Brain microvascular endothelial cell (primary cell): ENCODE measurements around the gene NCBP3.
"Not testable (repeated sequence)": the region's sequence is repeated elsewhere in the genome, so short reads cannot be mapped to it uniquely, and the experiment has no call there.

Source experiments
- DNase-seq: peaks from one replicate; pipeline ENCODE4 v3.0.0-alpha.2; 2020
- H3K27ac ChIP-seq: fragments of 250-450 bp; sonication (Bioruptor Pico); 2 replicates; pipeline ENCODE4 v1.5.1; 2020; ENCODE audit warnings: mild to moderate bottlenecking, moderate library complexity
- H3K27me3 ChIP-seq: fragments of 250-450 bp; sonication (Bioruptor Pico); replicated peaks from 2 replicates; pipeline ENCODE4 v1.5.1; 2020; ENCODE audit warnings: mild to moderate bottlenecking
- H3K36me3 ChIP-seq: fragments of 250-450 bp; sonication (Bioruptor Pico); replicated peaks from 2 replicates; pipeline ENCODE4 v1.5.1; 2020; ENCODE audit warnings: mild to moderate bottlenecking
- H3K4me3 ChIP-seq: 2 replicates; pipeline ENCODE4 v1.5.1; 2011; ENCODE audit warnings: low read depth, mild to moderate bottlenecking, control low read depth, low read length, moderate library complexity
- CTCF ChIP-seq: IDR thresholded peaks from 2 replicates; pipeline ENCODE4 v1.5.1; 2011; ENCODE audit warnings: low read depth, mild to moderate bottlenecking, moderate library complexity, low read length, control low read depth, inconsistent platforms; ENCODE audit errors: missing control alignments
- in situ Hi-C: cut with HindIII; loops from 2 replicates; pipeline ENCODE4 v1.10.0; 2017; ENCODE audit warnings: low sequenced_read_pairs, low pct_ligation_motif_present

NCBP3 gene

DNA sequence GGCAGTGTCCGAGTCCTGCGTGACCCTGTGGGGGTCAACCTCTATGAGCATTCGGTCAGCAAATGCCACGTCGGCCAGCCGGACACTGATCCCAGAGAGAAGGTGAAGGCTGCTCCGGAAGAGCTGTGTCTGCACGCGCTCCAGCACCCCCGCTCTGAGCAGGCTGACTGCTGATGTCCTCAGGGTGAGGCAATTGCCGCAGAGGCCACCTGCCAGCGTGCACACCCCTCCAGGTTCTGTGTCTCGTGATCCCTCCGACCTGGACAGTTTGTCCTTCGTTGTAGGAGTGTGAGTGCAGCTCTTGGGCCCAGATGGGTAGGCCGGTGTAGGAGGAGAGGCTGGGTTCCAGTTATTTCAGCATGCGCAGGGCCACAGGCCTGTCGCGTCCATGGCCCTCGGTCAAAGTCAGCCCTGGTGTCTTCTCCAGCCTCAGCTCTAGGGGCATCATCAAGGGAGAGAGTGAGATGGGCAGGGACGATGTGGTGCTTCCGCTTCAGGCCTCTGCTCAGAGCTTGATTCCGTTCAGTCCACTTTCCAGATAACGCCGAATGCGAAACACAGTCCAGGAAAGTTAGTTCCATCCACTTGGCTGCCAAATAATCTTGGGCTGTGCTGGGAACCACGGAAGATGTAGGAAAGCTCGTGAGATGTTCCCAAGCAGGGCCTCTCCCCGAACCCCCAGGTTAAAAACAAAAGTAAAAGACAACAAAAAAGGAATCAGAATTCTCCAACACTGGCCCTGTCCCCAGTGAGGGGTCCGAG lies 15.1 kb upstream of the NCBP3 start:
- Histone ChIP-seq H3K27me3 (no peaks in the 10 kb centered on the region), H3K4me3 (no peak overlapping the region), H3K27ac (no peak overlapping the region), H3K36me3 (no peaks in the 10 kb centered on the region)
- in situ Hi-C loops, result no loop called here
- DNase-seq, result no peak
- TF ChIP-seq CTCF, result no peak

- TF ChIP-seq CTCF, result no peak
- no peak for DNase-seq
- H3K27me3 ChIP-seq, result no peaks in the 10 kb centered on the region
- no peak overlapping the region for H3K27ac ChIP-seq
- no peak overlapping the region for H3K4me3 ChIP-seq
- H3K36me3 ChIP-seq, result no peaks in the 10 kb centered on the region
- in situ Hi-C loops, result no loop called here
Observed at GRCh38 chr17:3859940-3860339, 13.9 kb upstream of the NCBP3 start.

DNA sequence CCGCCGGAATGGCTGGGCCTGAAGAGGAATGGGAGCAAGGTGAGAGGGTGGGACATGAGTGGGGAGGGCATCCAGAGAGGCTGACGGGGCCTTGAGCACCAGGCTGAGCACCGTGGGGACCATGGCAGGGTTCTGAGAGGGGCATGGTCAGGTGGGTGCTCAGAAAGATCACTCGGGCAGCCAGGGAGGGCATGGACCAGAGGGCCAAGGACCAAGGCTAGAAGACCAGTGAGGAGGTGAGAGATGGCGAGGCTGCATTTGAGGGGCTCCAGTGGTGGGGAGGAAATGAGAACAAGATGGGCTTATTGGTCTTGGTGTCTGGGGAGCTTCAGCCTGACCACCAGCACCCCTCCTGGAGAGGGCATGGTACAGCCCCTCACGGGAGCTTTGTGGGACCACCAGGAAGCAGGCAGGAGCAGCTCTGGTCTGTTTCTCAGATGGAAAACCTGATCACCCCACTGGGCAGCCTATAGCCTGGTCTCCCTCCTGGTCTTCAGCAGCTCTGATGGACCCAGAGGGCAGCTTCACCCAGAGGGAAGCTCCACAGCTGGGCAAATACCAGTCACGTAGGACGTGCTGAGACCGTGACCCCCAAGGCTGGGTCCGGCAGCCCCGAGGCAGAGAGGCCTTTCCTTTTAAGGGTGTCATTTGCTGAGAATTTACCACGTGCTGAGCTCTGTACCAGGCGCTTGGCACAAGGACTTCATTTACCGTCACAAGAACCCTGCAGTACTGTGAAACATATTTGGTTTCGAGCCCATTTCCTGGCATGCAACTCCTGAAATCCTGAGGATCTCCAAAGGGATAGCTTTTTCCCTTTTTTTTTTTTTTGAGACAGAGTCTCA lies 11.4 kb upstream of the NCBP3 start:
- in situ Hi-C loops, result no loop called here
- H3K27ac ChIP-seq, result no peak overlapping the region
- H3K27me3 ChIP-seq, result no peaks in the 10 kb centered on the region
- H3K36me3 ChIP-seq, result no peaks in the 10 kb centered on the region
- TF ChIP-seq CTCF, result no peak
- no peak for DNase-seq
- no peak overlapping the region for H3K4me3 ChIP-seq

- in situ Hi-C loops, H3K4me3 ChIP-seq, H3K27ac ChIP-seq, H3K27me3 ChIP-seq, DNase-seq, H3K36me3 ChIP-seq: not testable (repeated sequence)
Observed at GRCh38 chr17:3854204-3854603, 8.2 kb upstream of the NCBP3 start.

DNA sequence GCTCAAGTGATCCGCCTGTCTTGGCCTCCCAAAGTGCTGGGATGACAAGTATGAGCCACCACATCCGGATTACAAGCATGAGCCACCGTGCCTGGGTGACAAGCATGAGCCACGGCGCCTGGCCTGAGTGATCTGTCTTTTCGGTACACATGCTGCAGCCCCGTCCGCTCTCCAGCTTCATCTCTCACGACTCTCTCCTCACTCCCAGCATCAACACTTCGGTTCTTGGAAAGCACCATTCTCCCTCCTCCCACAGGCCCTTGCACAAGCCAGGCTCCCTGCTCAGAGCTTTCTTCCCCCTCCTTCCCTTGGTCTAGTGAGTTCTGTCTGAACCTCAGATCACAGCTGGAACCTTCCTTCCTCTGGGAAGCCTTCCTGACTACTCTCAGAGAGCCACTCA lies 6.5 kb upstream of the NCBP3 start:
- no peak for TF ChIP-seq CTCF
- no peak for DNase-seq
- no peak overlapping the region for H3K27ac ChIP-seq
- H3K27me3 ChIP-seq, result no peaks in the 10 kb centered on the region
- in situ Hi-C loops, result no loop called here
- no peak overlapping the region for H3K4me3 ChIP-seq
- H3K36me3 ChIP-seq, result no peaks in the 10 kb centered on the region

GRCh38 chr17:3851461-3852100 lies 5.5 kb upstream of the NCBP3 start:
- in situ Hi-C loops, result no loop called here
- Histone ChIP-seq H3K27ac (no peak overlapping the region), H3K27me3 (no peaks in the 10 kb centered on the region), H3K4me3 (no peak overlapping the region), H3K36me3 (no peaks in the 10 kb centered on the region)
- no peak for DNase-seq
- no peak for TF ChIP-seq CTCF
